Osteoblast (primary cell): ENCODE measurements around the gene JADE2. TPM values are rescaled to one million over a fixed set of nuclear protein-coding genes. Genes with fewer than 3 reads are reported as not detected.

Source experiments
- DNase-seq: peaks from one replicate; pipeline ENCODE4 v3.0.0; 2011; ENCODE audit warnings: low spot score, mixed read lengths; ENCODE audit not compliant: insufficient read length; ENCODE audit errors: missing footprints
- H2AFZ ChIP-seq: 2 replicates; pipeline ENCODE4 v1.6.0; 2011; ENCODE audit warnings: mild to moderate bottlenecking, low read length
- H3K27ac ChIP-seq: 2 replicates; pipeline ENCODE4 v1.5.1; 2011; ENCODE audit warnings: mild to moderate bottlenecking, low read depth, low read length, moderate library complexity
- H3K27me3 ChIP-seq: 2 replicates; pipeline ENCODE4 v1.6.0; 2012; ENCODE audit warnings: mild to moderate bottlenecking, control low read depth, inconsistent platforms, low read length, moderate library complexity; ENCODE audit not compliant: insufficient read depth
- H3K36me3 ChIP-seq: 2 replicates; pipeline ENCODE4 v1.5.1; 2011; ENCODE audit warnings: mild to moderate bottlenecking, low read length, control low read depth, moderate library complexity; ENCODE audit not compliant: insufficient read depth
- H3K4me1 ChIP-seq: 2 replicates; pipeline ENCODE4 v1.5.1; 2011; ENCODE audit warnings: mild to moderate bottlenecking, low read length, control low read depth, moderate library complexity; ENCODE audit not compliant: insufficient read depth
- H3K4me2 ChIP-seq: 2 replicates; pipeline ENCODE4 v1.6.0; 2011; ENCODE audit warnings: mild to moderate bottlenecking, low read length; ENCODE audit not compliant: insufficient read depth
- H3K4me3 ChIP-seq: fragments of 200-600 bp; sonication (generic); 3 replicates; pipeline ENCODE4 v1.5.1; 2012; ENCODE audit warnings: mild to moderate bottlenecking, low read length, inconsistent platforms; ENCODE audit not compliant: insufficient read depth
- H3K79me2 ChIP-seq: 2 replicates; pipeline ENCODE4 v1.6.0; 2012; ENCODE audit warnings: mild to moderate bottlenecking, low read length, control low read depth, inconsistent platforms; ENCODE audit not compliant: insufficient read depth
- H3K9me3 ChIP-seq: 2 replicates; pipeline ENCODE4 v1.5.1; 2011; ENCODE audit warnings: low read depth, low read length, control low read depth
- H4K20me1 ChIP-seq: 2 replicates; pipeline ENCODE4 v1.6.0; 2012; ENCODE audit warnings: mild to moderate bottlenecking, low read length, control low read depth; ENCODE audit not compliant: insufficient read depth
- CTCF ChIP-seq: IDR thresholded peaks from 2 replicates; pipeline ENCODE4 v1.5.1; 2011; ENCODE audit warnings: mild to moderate bottlenecking, low read depth, low read length, moderate library complexity; ENCODE audit errors: extremely low read depth
- total RNA-seq: library from RNA; depleted of rRNA; stranded (reverse); fragments of >200 nt; gene quantifications from 2 replicates; pipeline ENCODE4 v1.2.3, GENCODE V29; 2012

The JADE2 gene
- total RNA-seq, 1 donor: 26.8 TPM

GRCh38 chr5:134500699-134501430 lies 24.6 kb upstream of the JADE2 start:
- H3K79me2 ChIP-seq: no peaks in the 10 kb centered on the region
- H3K9me3 ChIP-seq: no peaks in the 10 kb centered on the region
- H3K4me2 ChIP-seq: no peak overlapping the region
- TF ChIP-seq CTCF: no peak
- no peak overlapping the region for H2AFZ ChIP-seq
- no peaks in the 10 kb centered on the region for H3K27me3 ChIP-seq
- peaks cover 15% of the 10 kb centered on the region for H3K4me1 ChIP-seq
- H3K36me3 ChIP-seq: no peaks in the 10 kb centered on the region
- H3K27ac ChIP-seq: no peak overlapping the region
- H4K20me1 ChIP-seq: no peaks in the 10 kb centered on the region
- no peak for DNase-seq
- no peak overlapping the region for H3K4me3 ChIP-seq

- no peaks in the 10 kb centered on the region for H3K79me2 ChIP-seq
- no peak overlapping the region for H3K27ac ChIP-seq
- no peaks in the 10 kb centered on the region for H3K36me3 ChIP-seq
- H3K27me3 ChIP-seq: no peaks in the 10 kb centered on the region
- H3K9me3 ChIP-seq: no peaks in the 10 kb centered on the region
- H3K4me3 ChIP-seq: no peak overlapping the region
- DNase-seq: no peak
- H4K20me1 ChIP-seq: no peaks in the 10 kb centered on the region
- H2AFZ ChIP-seq: no peak overlapping the region
- H3K4me2 ChIP-seq: no peak overlapping the region
- peaks cover 25% of the 10 kb centered on the region for H3K4me1 ChIP-seq
- no peak for TF ChIP-seq CTCF
Measured at GRCh38 chr5:134502259-134502658, 23.2 kb upstream of the JADE2 start.

GRCh38 chr5:134503088-134503936 lies 22.2 kb upstream of the JADE2 start:
- peak overlapping the region; percentile 72 for H2AFZ ChIP-seq
- no peaks in the 10 kb centered on the region for H4K20me1 ChIP-seq
- no peaks in the 10 kb centered on the region for H3K27me3 ChIP-seq
- H3K4me2 ChIP-seq: peak overlapping the region; percentile 38
- H3K27ac ChIP-seq: peak overlapping the region; percentile 90
- peak; percentile 94 for DNase-seq
- H3K79me2 ChIP-seq: no peaks in the 10 kb centered on the region
- no peaks in the 10 kb centered on the region for H3K36me3 ChIP-seq
- peak overlapping the region; percentile 7 for H3K4me3 ChIP-seq
- peaks cover 25% of the 10 kb centered on the region for H3K4me1 ChIP-seq
- no peaks in the 10 kb centered on the region for H3K9me3 ChIP-seq
- no peak for TF ChIP-seq CTCF

- H3K79me2 ChIP-seq: no peaks in the 10 kb centered on the region
- no peaks in the 10 kb centered on the region for H3K36me3 ChIP-seq
- H3K9me3 ChIP-seq: no peaks in the 10 kb centered on the region
- H3K4me3 ChIP-seq: no peak overlapping the region
- peak overlapping the region; percentile 38 for H3K4me2 ChIP-seq
- peaks cover 25% of the 10 kb centered on the region for H3K4me1 ChIP-seq
- peak overlapping the region; percentile 72 for H2AFZ ChIP-seq
- TF ChIP-seq CTCF: no peak
- no peak for DNase-seq
- no peaks in the 10 kb centered on the region for H4K20me1 ChIP-seq
- H3K27me3 ChIP-seq: no peaks in the 10 kb centered on the region
- H3K27ac ChIP-seq: peak overlapping the region; percentile 90
Measured at GRCh38 chr5:134503937-134504437, 21.5 kb upstream of the JADE2 start.
